Activated CD8-positive, alpha-beta memory T cell treated with anti-CD3 and anti-CD28 coated beads for 1 hour (primary cell): ENCODE data around the gene GLOD4.
A peak's percentile ranks its signal among the peaks of the same experiment; 100 is the strongest.
"Not testable (repeated sequence)": the region's sequence is repeated elsewhere in the genome, so short reads cannot be mapped to it uniquely, and the experiment has no call there.

Experiments used
- DNase-seq, 2 donors: peaks; one replicate each; pipeline ENCODE4 v3.0.0-alpha.2; 2020; ENCODE audit warnings: low read depth in 1 of 2; ENCODE audit errors: extremely low read depth in 1 of 2

The GLOD4 gene

GRCh38 chr17:778096-778495 lies 4.0 kb downstream of the GLOD4 start:
- DNase-seq: no peak

- DNase-seq: no peak
These were observed 7.8 kb downstream of the GLOD4 start for GRCh38 chr17:774313-774584.

GRCh38 chr17:773467-774312 lies 8.4 kb downstream of the GLOD4 start:
- DNase-seq: no peak

GRCh38 chr17:773016-773415 lies 9.1 kb downstream of the GLOD4 start:
- no peak for DNase-seq

GRCh38 chr17:767076-767475 lies 15.0 kb downstream of the GLOD4 start:
- DNase-seq: no peak

GRCh38 chr17:760371-760770 lies 21.7 kb downstream of the GLOD4 start:
- no peak for DNase-seq

- DNase-seq: no peak
These were observed 22.1 kb downstream of the GLOD4 start for GRCh38 chr17:759964-760363.

GRCh38 chr17:756010-756567 lies 26.0 kb downstream of the GLOD4 start:
- not testable (repeated sequence) for DNase-seq

- DNase-seq: not testable (repeated sequence)
These were observed 26.6 kb downstream of the GLOD4 start for GRCh38 chr17:755319-755961.

GRCh38 chr17:753418-753817 lies 28.7 kb downstream of the GLOD4 start:
- DNase-seq: no peak

GRCh38 chr17:752620-753219 lies 29.4 kb downstream of the GLOD4 start:
- DNase-seq: peak in 1 of 2 donors; percentile 3

GRCh38 chr17:752002-752619 lies 30.0 kb downstream of the GLOD4 start, which contains the start of gene GEMIN4:
GEMIN4 (minus strand) TSS chr17:752264; CDS start chr17:752142, 122 bp downstream.
- DNase-seq: peak; percentile 92 to 99

- peak in 1 of 2 donors; percentile 33 for DNase-seq
These were observed 30.6 kb downstream of the GLOD4 start for GRCh38 chr17:751269-752001.

GRCh38 chr17:750431-751037 lies 31.5 kb downstream of the GLOD4 start:
- no peak for DNase-seq

GRCh38 chr17:749359-749758 lies 32.7 kb downstream of the GLOD4 start:
- not testable (repeated sequence) for DNase-seq

- DNase-seq: not testable (repeated sequence)
These were observed 33.5 kb downstream of the GLOD4 start for GRCh38 chr17:748604-749003.

- no peak for DNase-seq
These were observed 35.1 kb downstream of the GLOD4 start for GRCh38 chr17:746783-747629.

- DNase-seq: no peak
These were observed 35.9 kb downstream of the GLOD4 start for GRCh38 chr17:746181-746580.

GRCh38 chr17:745406-745805 lies 36.7 kb downstream of the GLOD4 start:
- no peak for DNase-seq
